Measurements from ENCODE around the gene RAD18.

Gene RAD18

DNA sequence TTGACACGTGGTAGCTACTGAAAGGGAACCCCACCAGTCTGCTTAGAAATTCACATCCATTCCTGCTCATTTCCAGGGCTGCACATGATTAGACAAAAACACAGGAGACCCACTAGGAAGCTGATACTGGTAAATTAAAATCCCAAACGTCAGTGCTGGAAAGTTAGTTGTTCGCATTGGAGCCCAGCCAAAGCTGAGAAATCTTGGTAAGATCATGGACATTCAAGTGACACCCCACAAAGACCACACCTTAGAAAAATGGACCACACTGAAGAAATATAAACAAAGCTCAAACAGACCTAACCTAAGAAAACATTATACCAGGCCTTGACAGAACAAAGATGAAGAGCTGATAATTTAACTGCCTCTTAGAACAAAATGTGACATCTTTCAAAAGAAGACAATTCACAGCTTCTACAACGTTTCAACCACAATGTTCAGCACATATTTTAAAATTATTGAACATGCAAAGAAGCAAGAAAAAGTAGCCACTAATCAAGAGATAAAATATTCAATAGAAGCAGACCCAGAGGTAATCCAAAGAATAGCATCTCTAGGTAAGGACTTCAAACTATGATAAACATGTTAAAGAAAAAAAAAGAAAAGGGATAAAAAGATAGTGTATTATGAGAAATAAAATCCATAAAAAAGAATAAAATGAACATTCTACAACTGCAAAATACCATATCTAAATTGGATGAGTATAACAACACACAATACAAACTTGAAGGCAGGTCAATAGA, 20.4 kb downstream of the RAD18 start:
- H3K27me3 ChIP-seq (ENCODE audit: insufficient read depth, low read length), result no peaks in the 10 kb centered on the region
- H3K4me1 ChIP-seq (ENCODE audit: insufficient read depth, low read length, severe bottlenecking), result no peaks in the 10 kb centered on the region
- H3K36me3 ChIP-seq (ENCODE audit: insufficient read depth, low read length), result peaks cover 89% of the 10 kb centered on the region
- TF ChIP-seq, protein P1, sequence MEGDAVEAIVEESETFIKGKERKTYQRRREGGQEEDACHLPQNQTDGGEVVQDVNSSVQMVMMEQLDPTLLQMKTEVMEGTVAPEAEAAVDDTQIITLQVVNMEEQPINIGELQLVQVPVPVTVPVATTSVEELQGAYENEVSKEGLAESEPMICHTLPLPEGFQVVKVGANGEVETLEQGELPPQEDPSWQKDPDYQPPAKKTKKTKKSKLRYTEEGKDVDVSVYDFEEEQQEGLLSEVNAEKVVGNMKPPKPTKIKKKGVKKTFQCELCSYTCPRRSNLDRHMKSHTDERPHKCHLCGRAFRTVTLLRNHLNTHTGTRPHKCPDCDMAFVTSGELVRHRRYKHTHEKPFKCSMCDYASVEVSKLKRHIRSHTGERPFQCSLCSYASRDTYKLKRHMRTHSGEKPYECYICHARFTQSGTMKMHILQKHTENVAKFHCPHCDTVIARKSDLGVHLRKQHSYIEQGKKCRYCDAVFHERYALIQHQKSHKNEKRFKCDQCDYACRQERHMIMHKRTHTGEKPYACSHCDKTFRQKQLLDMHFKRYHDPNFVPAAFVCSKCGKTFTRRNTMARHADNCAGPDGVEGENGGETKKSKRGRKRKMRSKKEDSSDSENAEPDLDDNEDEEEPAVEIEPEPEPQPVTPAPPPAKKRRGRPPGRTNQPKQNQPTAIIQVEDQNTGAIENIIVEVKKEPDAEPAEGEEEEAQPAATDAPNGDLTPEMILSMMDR (IDR thresholded peaks at IDR 0.05; ENCODE audit: low read length), result no peak
- TF ChIP-seq EZH2 (IDR thresholded peaks at IDR 0.05; ENCODE audit: borderline replicate concordance, low read length), result no peak
- H3K4me2 ChIP-seq (ENCODE audit: low read length), result no peak overlapping the region
- no peak overlapping the region for H3K27ac ChIP-seq (ENCODE audit: low read depth, low read length, poor library complexity, severe bottlenecking)
- H2AFZ ChIP-seq (ENCODE audit: low read length), result no peak overlapping the region
- H3K4me3 ChIP-seq (ENCODE audit: low read depth, low read length, poor library complexity, severe bottlenecking), result no peak overlapping the region
- no peaks in the 10 kb centered on the region; the same call in 1 of the 2 replicates for H3F3A ChIP-seq (ENCODE audit: insufficient read depth, low read length)
- H4K20me1 ChIP-seq (ENCODE audit: insufficient read depth, low read length), result no peaks in the 10 kb centered on the region
- no peaks in the 10 kb centered on the region for H3K9me2 ChIP-seq (ENCODE audit: low read depth, low read length)
- no peak overlapping the region for H3K9ac ChIP-seq (ENCODE audit: low read length)
- peaks cover 5% of the 10 kb centered on the region; the same call in 1 of the 2 replicates for H3K9me3 ChIP-seq (ENCODE audit: low read length)
- no peaks in the 10 kb centered on the region for H3K79me2 ChIP-seq (ENCODE audit: insufficient read depth, low read length)

DNA sequence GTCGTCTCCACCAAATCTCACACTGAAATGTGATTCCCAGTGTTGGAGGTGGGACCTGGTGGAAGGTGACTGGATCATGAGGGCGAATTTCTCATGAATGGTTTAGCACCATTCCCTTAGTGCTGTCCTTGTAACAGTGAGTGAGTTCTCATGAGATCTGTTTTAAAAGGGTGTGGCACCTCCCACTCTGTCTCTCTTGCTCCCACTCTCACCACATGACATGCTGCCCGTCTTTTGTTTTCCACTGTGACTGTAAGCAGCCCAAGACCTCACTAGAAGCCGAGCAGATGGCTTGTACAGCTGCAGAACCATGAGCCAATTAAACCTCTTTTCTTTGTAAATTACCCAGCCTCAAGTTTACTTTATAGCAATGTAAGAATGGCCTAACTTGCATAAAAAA, 21.2 kb downstream of the RAD18 start:
- TF ChIP-seq, protein P1 (IDR thresholded peaks at IDR 0.05; ENCODE audit: low read length), result no peak
- TF ChIP-seq EZH2 (IDR thresholded peaks at IDR 0.05; ENCODE audit: borderline replicate concordance, low read length), result no peak
- Histone ChIP-seq H3K27me3 (ENCODE audit: insufficient read depth, low read length) (no peaks in the 10 kb centered on the region), H3K4me2 (ENCODE audit: low read length) (no peak overlapping the region), H3K79me2 (ENCODE audit: insufficient read depth, low read length) (no peaks in the 10 kb centered on the region), H3K9me2 (ENCODE audit: low read depth, low read length) (no peaks in the 10 kb centered on the region), H4K20me1 (ENCODE audit: insufficient read depth, low read length) (no peaks in the 10 kb centered on the region), H3K4me1 (ENCODE audit: insufficient read depth, low read length, severe bottlenecking) (no peaks in the 10 kb centered on the region), H3F3A (ENCODE audit: insufficient read depth, low read length) (no peaks in the 10 kb centered on the region), H3K4me3 (ENCODE audit: low read depth, low read length, poor library complexity, severe bottlenecking) (no peak overlapping the region), H3K27ac (ENCODE audit: low read depth, low read length, poor library complexity, severe bottlenecking) (no peak overlapping the region), H3K9ac (ENCODE audit: low read length) (no peak overlapping the region), H3K9me3 (ENCODE audit: low read length) (peaks cover 5% of the 10 kb centered on the region; the same call in 1 of the 2 replicates), H3K36me3 (ENCODE audit: insufficient read depth, low read length) (peaks cover 84% of the 10 kb centered on the region), H2AFZ (ENCODE audit: low read length) (no peak overlapping the region)

DNA sequence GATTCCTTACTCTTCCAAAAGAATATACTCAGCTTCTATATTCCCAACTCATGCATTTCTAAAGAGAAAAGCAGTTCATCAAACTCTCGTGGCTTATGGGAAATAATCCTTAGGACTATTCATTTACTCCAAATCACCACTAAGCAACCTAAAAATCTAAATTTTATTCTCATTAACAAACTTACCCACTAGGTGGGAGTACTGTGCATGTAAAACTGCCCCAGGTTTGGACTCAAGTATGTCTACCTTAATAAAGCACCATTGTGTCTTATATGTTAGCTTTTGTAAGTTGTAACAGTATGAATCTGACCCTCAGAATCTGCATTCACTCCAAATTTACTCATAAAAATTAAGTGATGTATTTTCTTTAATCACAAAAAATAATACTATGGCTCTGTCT, 25.3 kb downstream of the RAD18 start:
- Histone ChIP-seq H3K27me3 (ENCODE audit: insufficient read depth, low read length) (no peaks in the 10 kb centered on the region), H3F3A (ENCODE audit: insufficient read depth, low read length) (no peaks in the 10 kb centered on the region), H3K4me3 (ENCODE audit: low read depth, low read length, poor library complexity, severe bottlenecking) (no peak overlapping the region), H3K36me3 (ENCODE audit: insufficient read depth, low read length) (peaks cover 82% of the 10 kb centered on the region), H3K9me3 (ENCODE audit: low read length) (peaks cover 4% of the 10 kb centered on the region; the same call in 1 of the 2 replicates), H3K79me2 (ENCODE audit: insufficient read depth, low read length) (no peaks in the 10 kb centered on the region), H3K9ac (ENCODE audit: low read length) (no peak overlapping the region), H4K20me1 (ENCODE audit: insufficient read depth, low read length) (no peaks in the 10 kb centered on the region), H3K27ac (ENCODE audit: low read depth, low read length, poor library complexity, severe bottlenecking) (no peak overlapping the region), H3K4me1 (ENCODE audit: insufficient read depth, low read length, severe bottlenecking) (no peaks in the 10 kb centered on the region), H2AFZ (ENCODE audit: low read length) (no peak overlapping the region), H3K9me2 (ENCODE audit: low read depth, low read length) (no peaks in the 10 kb centered on the region), H3K4me2 (ENCODE audit: low read length) (no peak overlapping the region)
- TF ChIP-seq EZH2 (IDR thresholded peaks at IDR 0.05; ENCODE audit: borderline replicate concordance, low read length), result no peak
- TF ChIP-seq, protein P1 (IDR thresholded peaks at IDR 0.05; ENCODE audit: low read length), result peak; percentile 47

All from OCI-LY1 (cell line).